Body of pancreas (tissue), 4 donors: ENCODE results near the gene OR11G2.

Experiments used
- CTCF ChIP-seq, 7 experiments: fragments of 450-650 bp in 4 of 7; fragments of 200-600 bp in 3 of 7; sonication (generic) in 3 of 7; IDR thresholded peaks; one replicate each; pipeline ENCODE4 v1.5.1; 2016 to 2019; ENCODE audit warnings: antibody characterized with exemption in 7 of 7
- POLR2A ChIP-seq, 3 donors: fragments of 450-650 bp; IDR thresholded peaks; one replicate each; pipeline ENCODE4 v1.6.1; 2016; ENCODE audit warnings: antibody characterized with exemption in 3 of 3, mild to moderate bottlenecking in 2 of 3

- TF ChIP-seq CTCF (IDR thresholded peaks at IDR 0.05), result no peak
- no peak for TF ChIP-seq POLR2A (IDR thresholded peaks at IDR 0.05)
Measured at GRCh38 chr14:20167091-20167490, 23.6 kb upstream of the OR11G2 start.
